Aorta (tissue), 5 donors: Measurements from ENCODE around the gene NDUFS1. TPM values are rescaled to one million over a fixed set of nuclear protein-coding genes. Genes with fewer than 3 reads are reported as not detected.
"Not testable (repeated sequence)": the region's sequence is repeated elsewhere in the genome, so short reads cannot be mapped to it uniquely, and the experiment has no call there.

ENCODE experiments used
- ATAC-seq: fragments of 200-7000 bp; cut with Tn5 transposase; one replicate; pipeline ENCODE4 v1.9.1; 2022; ENCODE audit warnings: moderate library complexity; ENCODE audit not compliant: low FRiP score
- DNase-seq, 2 donors: peaks; one replicate each; pipeline ENCODE4 v3.0.0-alpha.2; 2020
- H3K27ac ChIP-seq, 2 donors: one replicate each; pipeline ENCODE4 v1.5.1; 2013; ENCODE audit warnings: low read length in 2 of 2, mild to moderate bottlenecking in 2 of 2, moderate library complexity in 2 of 2, control low read depth in 1 of 2, inconsistent platforms in 1 of 2, low read depth in 1 of 2
- H3K27me3 ChIP-seq, 2 donors: one replicate each; pipeline ENCODE4 v1.6.1; 2013; ENCODE audit warnings: control low read depth in 1 of 2, low read length in 1 of 2, mild to moderate bottlenecking in 1 of 2, moderate library complexity in 1 of 2; ENCODE audit not compliant: insufficient read depth in 2 of 2, control insufficient read depth in 1 of 2
- H3K36me3 ChIP-seq, 2 donors: one replicate each; pipeline ENCODE4 v1.6.1; 2013; ENCODE audit warnings: control low read depth in 1 of 2, low read length in 1 of 2, mild to moderate bottlenecking in 1 of 2; ENCODE audit not compliant: insufficient read depth in 2 of 2, control insufficient read depth in 1 of 2
- H3K4me1 ChIP-seq, 2 donors: one replicate each; pipeline ENCODE4 v1.6.1; 2013; ENCODE audit warnings: low read length in 2 of 2, control low read depth in 1 of 2, mild to moderate bottlenecking in 1 of 2, moderate library complexity in 1 of 2; ENCODE audit not compliant: insufficient read depth in 2 of 2, control insufficient read depth in 1 of 2
- H3K4me3 ChIP-seq, 2 donors: one replicate each; pipeline ENCODE4 v1.5.1; 2013; ENCODE audit warnings: low read length in 2 of 2, control low read depth in 1 of 2, mild to moderate bottlenecking in 1 of 2
- H3K9me3 ChIP-seq: one replicate; pipeline ENCODE4 v1.6.1; 2013; ENCODE audit warnings: mild to moderate bottlenecking, low read length; ENCODE audit not compliant: control insufficient read depth
- WGBS, 2 donors: extraction: QIAGEN DNeasy Blood & Tissue Kit; methylation state at CpG; one replicate each; pipeline ENCODE4 v1.1.7; 2013; 5-methylcytosine and 5-hydroxymethylcytosine counted together
- intact Hi-C, 2 donors: fragments of 100-400 bp; cut with DNase I; formaldehyde crosslinking; loops; one replicate each; pipeline versions ENCODE4 v1.14.2 to v1.15.0; 2022
- polyA plus RNA-seq, 2 donors: library from polyadenylated mRNA; stranded (reverse); fragments of 200-250 nt; gene quantifications; one replicate each; pipeline ENCODE4 v1.2.3, GENCODE V29; 2013
- total RNA-seq, 2 donors: library from RNA; stranded (reverse); fragmentation: NEBNext Ultra II Directional; extraction: Animal tissue kit (Norgen Biotek cat#: 25700); gene quantifications; one replicate each; pipeline ENCODE4 v1.2.1, GENCODE V29; 2021
- donor health status: healthy with polysubstance abuse.
- donor health status: Bipolar disorder and iron deficiency.
- donor health status: DM: no; HTN: no; CAD: no.
- donor health status: DM: no; HTN: no; CAD: no.
- donor health status: DM: yes; HTN: yes; CAD: no.

The NDUFS1 gene
- total and polyA plus RNA-seq, 4 donors, result 14.4 to 67.0 (median 42.7) TPM

DNA sequence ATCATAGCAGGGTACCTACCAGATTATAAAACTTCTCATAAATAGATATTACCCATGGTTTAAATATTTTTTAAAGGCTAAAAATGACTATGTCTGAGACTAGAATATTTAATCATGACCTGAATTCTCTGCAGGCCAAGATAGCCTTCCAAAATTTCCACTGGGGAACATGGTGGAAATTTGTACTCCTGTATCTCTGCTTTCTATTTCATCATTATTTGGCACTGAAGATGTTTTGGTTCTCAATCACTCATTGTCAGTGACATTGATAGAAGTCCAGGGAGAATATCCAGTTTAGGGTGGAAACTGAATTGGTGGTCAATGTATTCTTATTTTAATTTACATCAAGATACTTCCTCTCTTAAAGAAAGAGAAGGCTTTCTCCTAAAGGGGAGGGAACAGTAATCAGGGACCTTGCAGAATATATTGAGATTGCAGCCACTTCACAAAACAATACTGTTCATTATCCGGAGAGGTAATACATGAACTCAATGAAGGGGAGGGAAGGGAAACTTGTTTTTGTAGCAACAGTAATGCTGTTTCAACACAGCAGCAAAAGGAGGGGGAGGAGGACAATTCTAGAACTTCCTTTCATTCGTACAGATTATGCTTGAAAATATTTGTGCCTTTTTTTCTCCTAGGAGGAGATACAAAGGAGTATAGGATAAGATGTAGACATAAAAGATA, 34.6 kb upstream of the NDUFS1 start:
- Histone ChIP-seq H3K27me3 (no peaks in the 10 kb centered on the region), H3K9me3 (no peaks in the 10 kb centered on the region), H3K4me3 (no peak overlapping the region), H3K36me3 (no peaks in the 10 kb centered on the region), H3K4me1 (no peaks in the 10 kb centered on the region), H3K27ac (no peak overlapping the region)
- WGBS, 2 donors, result 64 to 70% methylated on average over 2 of the region's 2 CpGs
- ATAC-seq (no peak), DNase-seq (no peak)
- intact Hi-C loops, result no loop called here

DNA sequence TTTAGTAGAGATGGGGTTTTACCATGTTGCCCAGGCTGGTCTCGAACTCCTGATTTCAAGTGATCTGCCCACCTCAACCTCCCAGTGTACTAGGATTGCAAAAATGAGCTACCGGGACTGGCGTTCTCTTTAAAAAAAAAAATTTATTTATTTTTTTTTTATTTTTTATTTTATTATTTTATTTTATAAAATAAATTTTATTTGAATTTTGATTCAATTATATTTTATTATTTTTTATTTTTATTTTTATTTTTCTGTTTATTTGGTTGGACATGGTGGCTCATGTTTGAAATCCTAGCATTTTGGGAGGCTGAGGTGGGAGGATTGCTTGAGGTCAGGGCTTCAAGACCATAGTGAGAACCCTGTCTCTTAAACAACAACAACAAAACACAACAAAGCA, 32.9 kb upstream of the NDUFS1 start:
- Histone ChIP-seq H3K36me3 (no peaks in the 10 kb centered on the region), H3K27ac (no peak overlapping the region), H3K4me3 (no peak overlapping the region), H3K9me3 (no peaks in the 10 kb centered on the region), H3K27me3 (no peaks in the 10 kb centered on the region), H3K4me1 (no peaks in the 10 kb centered on the region)
- WGBS, 2 donors, result 97% methylated on average over 3 of the region's 3 CpGs
- DNase-seq (no peak), ATAC-seq (no peak)
- intact Hi-C loops, result no loop called here

DNA sequence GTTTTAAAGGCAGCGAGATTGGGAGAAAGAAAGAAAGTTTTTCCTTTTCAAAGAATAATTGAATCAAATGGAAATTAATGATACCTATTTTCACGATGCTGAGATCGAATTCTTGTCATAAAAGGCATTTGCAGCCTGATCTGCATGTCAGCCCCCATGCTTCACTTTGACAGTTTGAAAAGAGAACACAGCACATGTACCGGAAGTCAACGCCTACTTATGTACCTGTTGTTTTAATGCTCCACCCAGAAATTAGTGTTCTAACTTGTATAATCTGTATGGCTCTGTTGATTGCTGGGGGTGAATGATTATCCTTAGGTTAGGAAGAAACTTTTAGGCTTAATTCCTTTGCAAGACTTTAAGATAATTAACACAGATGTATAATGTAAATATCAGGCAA, 31.4 kb upstream of the NDUFS1 start:
- H3K27me3 ChIP-seq, result no peaks in the 10 kb centered on the region
- no peaks in the 10 kb centered on the region for H3K36me3 ChIP-seq
- no peaks in the 10 kb centered on the region for H3K4me1 ChIP-seq
- no peak for ATAC-seq
- intact Hi-C loops, result no loop called here
- H3K4me3 ChIP-seq, result no peak overlapping the region
- no peak for DNase-seq
- H3K9me3 ChIP-seq, result no peaks in the 10 kb centered on the region
- no peak overlapping the region for H3K27ac ChIP-seq
- WGBS, 2 donors, result 85 to 86% methylated on average over 5 of the region's 5 CpGs

DNA sequence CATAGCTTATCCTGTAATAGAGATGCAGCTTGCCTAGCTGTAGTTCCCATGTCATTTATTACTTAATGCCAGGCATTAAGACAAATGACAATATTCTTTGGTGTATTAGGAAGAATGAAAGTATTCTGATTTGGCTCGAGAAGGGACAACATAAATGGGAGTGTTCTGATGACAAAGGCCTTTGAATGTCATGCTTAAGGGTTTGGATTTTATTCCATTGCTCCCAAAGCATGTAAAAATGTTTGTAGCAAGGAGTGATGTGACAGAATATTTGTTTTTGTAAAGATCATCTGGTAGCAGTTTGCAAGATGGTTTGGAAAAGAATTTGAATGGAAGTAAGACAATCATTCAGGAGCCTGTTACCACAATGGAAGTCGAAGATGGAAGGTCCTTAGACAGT, 30.9 kb upstream of the NDUFS1 start:
- WGBS, 2 donors, result 69 to 77% methylated on average over 2 of the region's 2 CpGs
- no peaks in the 10 kb centered on the region for H3K4me1 ChIP-seq
- no peaks in the 10 kb centered on the region for H3K9me3 ChIP-seq
- H3K4me3 ChIP-seq, result no peak overlapping the region
- intact Hi-C loops, result no loop called here
- ATAC-seq, result no peak
- H3K36me3 ChIP-seq, result no peaks in the 10 kb centered on the region
- no peak for DNase-seq
- no peaks in the 10 kb centered on the region for H3K27me3 ChIP-seq
- H3K27ac ChIP-seq, result no peak overlapping the region

DNA sequence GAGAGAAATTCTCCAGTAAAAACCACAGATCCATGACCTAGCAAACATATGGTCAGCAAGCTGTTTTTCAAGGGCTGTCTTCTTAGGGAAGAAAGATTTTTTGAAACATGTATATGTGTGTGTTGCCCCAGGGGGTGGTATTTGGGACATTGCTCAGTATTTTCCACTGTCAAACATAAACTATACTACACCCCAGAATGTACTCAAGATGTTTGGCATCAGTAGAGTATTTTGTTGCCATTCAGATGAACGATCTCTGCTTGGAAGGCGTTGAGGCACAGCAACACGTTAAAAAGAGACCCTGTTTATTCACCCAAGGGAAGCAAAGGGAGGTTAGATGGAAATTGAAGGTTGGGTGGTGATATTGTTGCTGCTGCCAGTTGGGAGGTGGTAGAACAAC, 30.4 kb upstream of the NDUFS1 start:
- Histone ChIP-seq H3K27ac (no peak overlapping the region), H3K9me3 (no peaks in the 10 kb centered on the region), H3K4me3 (no peak overlapping the region), H3K36me3 (no peaks in the 10 kb centered on the region), H3K27me3 (no peaks in the 10 kb centered on the region), H3K4me1 (no peaks in the 10 kb centered on the region)
- intact Hi-C loops, result no loop called here
- no peak for DNase-seq
- 63 to 70% methylated on average over 3 of the region's 3 CpGs for WGBS, 2 donors
- ATAC-seq, result no peak

DNA sequence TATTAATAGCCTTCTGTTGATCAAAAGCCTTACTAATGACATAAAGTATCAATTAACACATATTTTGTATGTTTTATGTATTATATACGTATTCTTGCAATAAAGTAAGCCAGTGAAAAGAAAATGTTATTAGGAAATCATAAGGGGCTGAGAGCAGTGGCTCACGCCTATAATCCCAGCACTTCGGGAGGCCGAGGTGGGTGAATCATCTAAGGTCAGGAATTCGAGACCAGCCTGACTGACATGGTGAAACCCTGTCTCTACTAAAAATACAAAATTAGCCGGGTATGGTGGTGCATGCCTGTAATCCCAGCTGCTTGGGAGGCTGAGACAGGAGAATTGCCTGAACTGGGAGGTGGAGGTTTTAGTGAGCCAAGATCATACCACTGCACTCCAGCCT, 22.3 kb upstream of the NDUFS1 start:
- H3K27me3 ChIP-seq, H3K4me3 ChIP-seq, ATAC-seq, H3K27ac ChIP-seq, intact Hi-C loops, H3K9me3 ChIP-seq, H3K4me1 ChIP-seq, H3K36me3 ChIP-seq, DNase-seq: not testable (repeated sequence)
- WGBS, 2 donors, result 85% methylated on average over 6 of the region's 6 CpGs

DNA sequence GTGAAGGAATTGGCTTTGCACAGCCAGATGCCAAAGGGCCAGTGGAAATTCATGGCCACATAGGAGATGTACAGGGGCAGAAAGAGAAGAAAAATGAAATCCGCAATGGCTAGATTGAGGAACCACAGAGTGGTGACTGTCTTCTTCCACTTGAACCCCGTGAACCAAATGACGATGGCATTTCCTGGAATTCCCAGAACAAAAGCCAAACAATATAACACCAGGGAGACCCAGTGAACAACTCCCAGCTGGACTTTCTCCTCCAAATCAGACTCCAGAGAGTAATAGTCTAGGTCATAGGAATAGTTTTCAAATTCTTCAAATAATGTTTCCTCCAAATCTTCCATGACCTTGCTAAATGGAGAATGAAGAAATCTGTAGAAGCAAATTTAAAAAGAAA, 17.7 kb upstream of the NDUFS1 start:
- WGBS, 2 donors, result 49% methylated on average over 3 of the region's 3 CpGs
- no peak for ATAC-seq
- H3K27me3 ChIP-seq, result no peaks in the 10 kb centered on the region

DNA sequence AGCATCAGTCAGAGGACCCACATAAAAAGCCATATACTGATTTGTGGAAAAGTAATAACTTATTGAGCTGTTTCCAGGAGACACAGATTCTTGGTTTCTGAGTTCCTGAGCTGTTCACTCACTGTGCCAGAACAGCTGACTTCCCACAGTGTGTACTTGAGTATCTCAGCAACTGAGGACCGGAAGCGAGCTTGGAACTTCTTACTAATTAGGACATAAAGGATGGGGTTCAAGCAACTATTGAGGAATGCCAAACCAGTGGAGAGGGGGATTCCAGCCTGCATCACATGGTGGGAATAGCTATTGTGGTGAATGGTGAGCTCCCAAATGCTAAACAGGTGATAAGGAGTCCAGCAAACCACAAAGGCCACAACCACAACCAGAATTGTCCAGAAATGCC, 16.9 kb upstream of the NDUFS1 start:
- ATAC-seq (no peak), DNase-seq (no peak)
- Histone ChIP-seq H3K27ac (no peak overlapping the region), H3K9me3 (no peaks in the 10 kb centered on the region), H3K27me3 (no peaks in the 10 kb centered on the region), H3K4me3 (no peak overlapping the region), H3K4me1 (no peaks in the 10 kb centered on the region), H3K36me3 (no peaks in the 10 kb centered on the region)
- intact Hi-C loops, result no loop called here
- WGBS, 2 donors, result 83 to 90% methylated on average over 2 of the region's 2 CpGs

More for the DNA sequence above, 17.7 kb upstream of the NDUFS1 start:
- no peak overlapping the region for H3K27ac ChIP-seq
- no peak for DNase-seq
- intact Hi-C loops, result no loop called here
- H3K4me1 ChIP-seq, result no peaks in the 10 kb centered on the region
- no peak overlapping the region for H3K4me3 ChIP-seq
- H3K9me3 ChIP-seq, result no peaks in the 10 kb centered on the region
- no peaks in the 10 kb centered on the region for H3K36me3 ChIP-seq

DNA sequence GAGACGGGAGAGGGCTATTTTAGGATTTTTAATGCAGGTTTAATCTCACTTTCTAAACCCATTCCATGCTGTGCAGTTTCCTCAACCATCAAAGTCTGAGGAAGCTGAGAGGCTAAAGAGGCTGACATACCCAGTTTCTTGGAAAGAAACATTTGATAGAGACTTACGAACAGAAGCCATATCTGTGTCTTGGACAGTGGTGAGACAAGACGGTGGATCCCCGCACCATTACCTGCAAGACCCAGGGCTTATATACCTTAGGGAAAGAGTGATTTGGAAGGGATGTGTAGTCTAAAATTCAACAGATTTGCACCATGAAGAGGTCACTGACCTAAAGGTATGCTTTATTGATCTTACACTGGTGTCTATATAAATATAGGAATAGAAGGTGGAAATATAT, 13.9 kb upstream of the NDUFS1 start:
- DNase-seq (no peak), ATAC-seq (no peak)
- Histone ChIP-seq H3K4me3 (no peak overlapping the region), H3K4me1 (no peaks in the 10 kb centered on the region), H3K27ac (no peak overlapping the region), H3K9me3 (no peaks in the 10 kb centered on the region), H3K36me3 (no peaks in the 10 kb centered on the region), H3K27me3 (no peaks in the 10 kb centered on the region)
- WGBS, 2 donors, result 85 to 99% methylated on average over 3 to 4 of the region's 4 CpGs
- intact Hi-C loops, result no loop called here
